Erythroblast (primary cell): Measurements from ENCODE around the gene MROH2A.

ENCODE experiments used
- GATA1 ChIP-seq: IDR thresholded peaks from 2 replicates; pipeline ENCODE4 v1.6.1; 2011; ENCODE audit warnings: low read depth, mild to moderate bottlenecking, control low read depth, low read length, moderate library complexity
- POLR2A ChIP-seq: IDR thresholded peaks from 2 replicates; pipeline ENCODE4 v1.6.1; 2011; ENCODE audit warnings: mild to moderate bottlenecking, low read length

GRCh38 chr2:233844836-233845235 is 66.7 kb downstream of the MROH2A start:
- TF ChIP-seq POLR2A (no peak), GATA1 (no peak)
